HPDE6-E6E7 (cell line): ENCODE data around the gene HS3ST5.

Source experiments
- DNase-seq: peaks from one replicate; pipeline ENCODE4 v3.0.0; 2011; ENCODE audit warnings: missing footprints; ENCODE audit errors: extremely low spot score

Gene HS3ST5

GRCh38 chr6:114195027-114195365 is 147.8 kb downstream of the HS3ST5 start:
- DNase-seq: no peak

GRCh38 chr6:114194362-114195026 is 148.3 kb downstream of the HS3ST5 start:
- DNase-seq: no peak

GRCh38 chr6:114187563-114187962 is 155.3 kb downstream of the HS3ST5 start:
- DNase-seq: no peak

- no peak for DNase-seq
Observed at GRCh38 chr6:114181664-114182063, 161.2 kb downstream of the HS3ST5 start.

GRCh38 chr6:114179411-114179810 is 163.4 kb downstream of the HS3ST5 start:
- no peak for DNase-seq

GRCh38 chr6:114176726-114177125 is 166.1 kb downstream of the HS3ST5 start:
- no peak for DNase-seq

- no peak for DNase-seq
Observed at GRCh38 chr6:114172576-114173260, 170.1 kb downstream of the HS3ST5 start.

- DNase-seq: no peak
Observed at GRCh38 chr6:114171473-114171872, 171.3 kb downstream of the HS3ST5 start.

GRCh38 chr6:114170958-114171387 is 171.8 kb downstream of the HS3ST5 start:
- no peak for DNase-seq

GRCh38 chr6:114170372-114170771 is 172.5 kb downstream of the HS3ST5 start:
- no peak for DNase-seq

- DNase-seq: no peak
Observed at GRCh38 chr6:114169763-114170162, 173.1 kb downstream of the HS3ST5 start.

GRCh38 chr6:114167583-114168576 is 174.9 kb downstream of the HS3ST5 start:
- DNase-seq: no peak

GRCh38 chr6:114164207-114164606 is 178.6 kb downstream of the HS3ST5 start:
- DNase-seq: no peak

- DNase-seq: no peak
Observed at GRCh38 chr6:114162691-114163347, 180.0 kb downstream of the HS3ST5 start.

- DNase-seq: no peak
Observed at GRCh38 chr6:114160881-114161280, 181.9 kb downstream of the HS3ST5 start.

GRCh38 chr6:114159727-114160126 is 183.1 kb downstream of the HS3ST5 start:
- DNase-seq: no peak

GRCh38 chr6:114158838-114159694 is 183.8 kb downstream of the HS3ST5 start:
- no peak for DNase-seq

GRCh38 chr6:114158411-114158810 is 184.4 kb downstream of the HS3ST5 start:
- no peak for DNase-seq

- no peak for DNase-seq
Observed at GRCh38 chr6:114157848-114158247, 185.0 kb downstream of the HS3ST5 start.

- no peak for DNase-seq
Observed at GRCh38 chr6:114155763-114156162, 187.1 kb downstream of the HS3ST5 start.

GRCh38 chr6:114154812-114155211 is 188.0 kb downstream of the HS3ST5 start:
- no peak for DNase-seq
